ENCODE results near the gene KCNT2.

Gene KCNT2

DNA sequence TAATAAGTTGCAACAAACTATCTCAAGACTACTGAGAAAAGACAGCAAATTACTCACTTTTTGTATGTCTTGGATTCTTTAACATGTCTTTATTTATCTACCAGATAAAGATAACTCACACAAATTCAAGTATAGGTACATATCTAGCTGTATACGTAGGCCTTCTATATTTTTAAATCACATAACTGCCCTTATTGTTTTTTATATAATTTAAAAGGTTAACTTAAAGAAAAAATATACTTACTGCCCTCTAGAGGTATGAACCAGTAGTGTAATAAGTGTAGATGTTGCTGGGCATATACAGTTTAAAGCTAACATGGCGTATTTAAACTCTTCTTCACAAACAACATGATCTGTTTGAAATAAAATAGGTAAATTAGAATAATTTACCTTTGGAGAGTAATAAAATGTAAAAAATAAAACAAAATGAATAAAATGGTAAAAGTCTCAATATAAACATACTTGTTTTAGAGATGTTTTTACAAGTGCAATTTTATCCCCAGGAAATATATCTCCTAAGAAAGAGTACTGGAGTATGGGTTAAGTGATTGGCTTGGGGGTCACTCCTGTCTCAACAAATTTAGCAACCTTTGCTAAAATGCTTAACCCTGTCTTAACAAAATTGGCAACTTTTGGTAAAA is 235.2 kb downstream of the KCNT2 start:
- H4K8ac ChIP-seq (ENCODE audit: low read length), result no peak overlapping the region
- no peaks in the 10 kb centered on the region for H3K27me3 ChIP-seq (ENCODE audit: control insufficient read depth in 1 of 2, insufficient read depth in 1 of 2, low read length in 2 of 2)

DNA sequence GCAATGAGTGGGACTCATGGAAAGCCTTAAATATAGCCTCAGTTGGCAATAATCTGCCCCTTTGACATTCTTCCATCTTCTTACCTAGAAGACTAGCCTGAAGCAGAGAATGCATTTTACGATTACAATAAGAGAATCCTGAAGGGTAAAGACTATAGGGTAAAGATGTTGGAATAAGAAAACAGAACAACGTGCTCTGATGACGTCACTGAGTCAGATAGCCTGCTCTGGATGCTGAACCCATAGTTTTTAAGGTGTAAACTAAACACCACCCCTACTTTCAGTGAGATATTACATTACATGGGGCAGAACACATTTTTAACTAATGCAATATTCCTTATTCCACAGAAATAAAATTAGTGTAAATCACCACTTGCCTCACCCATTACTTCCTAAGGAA is 240.4 kb downstream of the KCNT2 start:
- Histone ChIP-seq H4K91ac (ENCODE audit: low read length) (no peak overlapping the region), H3K9ac (ENCODE audit: low read length) (no peak overlapping the region), H2AK5ac (ENCODE audit: low read length, severe bottlenecking) (no peak overlapping the region), H2BK15ac (ENCODE audit: low read depth, poor library complexity, severe bottlenecking) (no peak overlapping the region), H3K27ac (ENCODE audit: low read length, poor library complexity, severe bottlenecking) (no peak overlapping the region), H2BK5ac (ENCODE audit: low read depth, low read length, poor library complexity, severe bottlenecking) (no peak overlapping the region), H3K4me3 (ENCODE audit: insufficient read depth in 1 of 2, low read depth in 1 of 2, low read length in 2 of 2) (no peak overlapping the region), H3K4ac (ENCODE audit: low read depth in 1 of 2, low read length in 2 of 2) (no peak overlapping the region), H3K9me3 (ENCODE audit: control insufficient read depth, low read length) (no peaks in the 10 kb centered on the region), H3K4me2 (ENCODE audit: low read length, poor library complexity, severe bottlenecking) (no peak overlapping the region), H2AFZ (ENCODE audit: low read depth, low read length) (no peak overlapping the region), H2BK120ac (ENCODE audit: low read depth, low read length) (no peak overlapping the region), H4K8ac (ENCODE audit: low read length) (no peak overlapping the region), H3K27me3 (ENCODE audit: control insufficient read depth in 1 of 2, insufficient read depth in 1 of 2, low read length in 2 of 2) (no peaks in the 10 kb centered on the region), H2BK12ac (ENCODE audit: low read length in 2 of 2) (no peak overlapping the region), H3K36me3 (ENCODE audit: control insufficient read depth in 1 of 2, insufficient read depth in 2 of 2, low read depth in 1 of 2, low read length in 2 of 2) (no peaks in the 10 kb centered on the region), H3K23ac (ENCODE audit: low read length in 2 of 2) (no peak overlapping the region), H3K14ac (ENCODE audit: low read length in 2 of 2) (no peak overlapping the region), H3K79me1 (replicated peaks; ENCODE audit: low read length, poor library complexity, severe bottlenecking) (no peaks in the 10 kb centered on the region), H3K4me1 (ENCODE audit: control insufficient read depth, insufficient read depth, low read depth, low read length) (no peaks in the 10 kb centered on the region), H3K18ac (ENCODE audit: low read depth in 1 of 2, low read length in 2 of 2) (no peak overlapping the region)
- no peak for DNase-seq
- WGBS, result 83% methylated on average over 2 of the region's 3 CpGs

More for the DNA sequence above, 235.2 kb downstream of the KCNT2 start:
- H3K18ac ChIP-seq (ENCODE audit: low read depth in 1 of 2, low read length in 2 of 2), result no peak overlapping the region
- no peaks in the 10 kb centered on the region for H3K79me1 ChIP-seq (replicated peaks; ENCODE audit: low read length, poor library complexity, severe bottlenecking)
- no peak overlapping the region for H3K9ac ChIP-seq (ENCODE audit: low read length)
- no peak overlapping the region for H4K91ac ChIP-seq (ENCODE audit: low read length)
- peak; percentile 54 for DNase-seq
- H3K36me3 ChIP-seq (ENCODE audit: control insufficient read depth in 1 of 2, insufficient read depth in 2 of 2, low read depth in 1 of 2, low read length in 2 of 2), result no peaks in the 10 kb centered on the region
- no peaks in the 10 kb centered on the region for H3K9me3 ChIP-seq (ENCODE audit: control insufficient read depth, low read length)
- H2BK5ac ChIP-seq (ENCODE audit: low read depth, low read length, poor library complexity, severe bottlenecking), result no peak overlapping the region
- H2AFZ ChIP-seq (ENCODE audit: low read depth, low read length), result no peak overlapping the region
- no peak overlapping the region for H2BK15ac ChIP-seq (ENCODE audit: low read depth, poor library complexity, severe bottlenecking)
- H2BK12ac ChIP-seq (ENCODE audit: low read length in 2 of 2), result no peak overlapping the region
- no CpG with 5 or more reads among the region's 2 CpGs for WGBS
- H3K23ac ChIP-seq (ENCODE audit: low read length in 2 of 2), result no peak overlapping the region
- no peak overlapping the region for H2AK5ac ChIP-seq (ENCODE audit: low read length, severe bottlenecking)
- no peaks in the 10 kb centered on the region for H3K4me1 ChIP-seq (ENCODE audit: control insufficient read depth, insufficient read depth, low read depth, low read length)
- H3K27ac ChIP-seq (ENCODE audit: low read length, poor library complexity, severe bottlenecking), result no peak overlapping the region
- H3K4me2 ChIP-seq (ENCODE audit: low read length, poor library complexity, severe bottlenecking), result no peak overlapping the region
- no peak overlapping the region for H3K14ac ChIP-seq (ENCODE audit: low read length in 2 of 2)
- no peak overlapping the region for H2BK120ac ChIP-seq (ENCODE audit: low read depth, low read length)
- no peak overlapping the region for H3K4me3 ChIP-seq (ENCODE audit: insufficient read depth in 1 of 2, low read depth in 1 of 2, low read length in 2 of 2)
- H3K4ac ChIP-seq (ENCODE audit: low read depth in 1 of 2, low read length in 2 of 2), result no peak overlapping the region

DNA sequence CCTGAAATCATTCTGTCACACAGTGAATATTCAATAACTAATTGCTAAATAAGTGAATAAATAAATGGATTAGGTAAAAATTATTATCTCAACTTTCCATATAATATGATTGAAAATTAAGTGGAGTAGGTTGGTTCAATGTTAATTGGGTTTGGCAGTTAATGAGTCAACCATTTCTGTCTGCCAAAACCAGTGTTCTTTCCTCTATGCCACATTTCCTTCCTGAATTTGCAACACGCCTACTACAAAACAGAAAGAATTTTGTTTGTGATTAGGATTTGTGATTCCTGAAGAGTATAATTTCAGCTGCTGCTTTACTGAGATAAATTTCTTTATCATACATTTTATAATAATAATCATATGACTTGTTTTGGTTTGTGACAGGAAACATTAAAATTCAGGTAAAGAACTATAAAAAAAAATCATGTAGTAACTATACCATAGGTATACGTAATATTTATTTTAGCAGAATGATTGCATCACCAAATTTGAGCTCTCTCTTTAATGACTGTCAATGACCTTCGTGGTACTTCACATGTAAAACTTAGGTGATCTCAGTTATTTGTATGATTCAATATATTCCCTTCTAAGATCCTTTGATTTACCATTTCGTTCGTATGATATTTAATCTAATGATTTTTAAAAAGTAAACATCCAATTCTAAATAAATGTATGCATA is 241.3 kb downstream of the KCNT2 start:
- Histone ChIP-seq H3K27ac (ENCODE audit: low read length, poor library complexity, severe bottlenecking) (no peak overlapping the region), H4K8ac (ENCODE audit: low read length) (no peak overlapping the region), H3K4me1 (ENCODE audit: control insufficient read depth, insufficient read depth, low read depth, low read length) (no peaks in the 10 kb centered on the region), H2AK5ac (ENCODE audit: low read length, severe bottlenecking) (no peak overlapping the region), H2BK120ac (ENCODE audit: low read depth, low read length) (no peak overlapping the region), H2BK15ac (ENCODE audit: low read depth, poor library complexity, severe bottlenecking) (no peak overlapping the region), H3K18ac (ENCODE audit: low read depth in 1 of 2, low read length in 2 of 2) (no peak overlapping the region), H3K79me1 (replicated peaks; ENCODE audit: low read length, poor library complexity, severe bottlenecking) (no peaks in the 10 kb centered on the region), H3K4me2 (ENCODE audit: low read length, poor library complexity, severe bottlenecking) (no peak overlapping the region), H2BK5ac (ENCODE audit: low read depth, low read length, poor library complexity, severe bottlenecking) (no peak overlapping the region), H3K27me3 (ENCODE audit: control insufficient read depth in 1 of 2, insufficient read depth in 1 of 2, low read length in 2 of 2) (no peaks in the 10 kb centered on the region), H2AFZ (ENCODE audit: low read depth, low read length) (no peak overlapping the region), H3K36me3 (ENCODE audit: control insufficient read depth in 1 of 2, insufficient read depth in 2 of 2, low read depth in 1 of 2, low read length in 2 of 2) (no peaks in the 10 kb centered on the region), H2BK12ac (ENCODE audit: low read length in 2 of 2) (no peak overlapping the region), H3K23ac (ENCODE audit: low read length in 2 of 2) (no peak overlapping the region), H3K9ac (ENCODE audit: low read length) (no peak overlapping the region), H3K9me3 (ENCODE audit: control insufficient read depth, low read length) (no peaks in the 10 kb centered on the region), H3K14ac (ENCODE audit: low read length in 2 of 2) (no peak overlapping the region), H3K4me3 (ENCODE audit: insufficient read depth in 1 of 2, low read depth in 1 of 2, low read length in 2 of 2) (no peak overlapping the region), H3K4ac (ENCODE audit: low read depth in 1 of 2, low read length in 2 of 2) (no peak overlapping the region), H4K91ac (ENCODE audit: low read length) (no peak overlapping the region)
- no peak for DNase-seq
- WGBS, result no CpG with 5 or more reads among the region's 5 CpGs

DNA sequence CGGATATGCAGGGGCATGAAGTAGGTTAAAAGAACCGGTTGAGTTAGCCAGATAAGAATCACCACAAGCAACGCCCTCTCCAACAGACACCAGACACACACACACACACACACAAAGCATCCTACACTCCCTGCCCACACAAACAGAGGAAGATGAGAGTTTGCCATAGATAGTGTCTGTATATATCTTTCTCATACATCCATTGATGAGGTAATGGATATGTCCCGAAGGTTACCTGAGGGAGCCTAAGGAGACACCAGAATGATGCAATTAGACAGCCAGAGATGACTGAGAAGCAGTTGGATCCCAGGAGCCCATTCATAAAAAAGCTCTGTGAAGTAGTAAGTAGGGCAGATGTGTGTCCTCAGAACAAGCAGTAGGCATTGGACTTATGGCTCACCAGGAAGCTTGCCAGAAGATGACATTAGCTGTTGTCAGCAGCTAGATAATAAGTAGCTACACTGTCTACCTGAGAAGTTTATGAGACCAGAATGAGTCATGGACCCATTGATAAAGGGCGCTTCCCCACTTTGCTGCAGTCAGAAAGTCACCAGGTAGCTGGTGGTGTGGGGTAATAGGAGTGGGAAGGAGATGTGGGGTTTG is 247.0 kb downstream of the KCNT2 start:
- H2BK5ac ChIP-seq (ENCODE audit: low read depth, low read length, poor library complexity, severe bottlenecking), result no peak overlapping the region

More for the DNA sequence above, 247.0 kb downstream of the KCNT2 start:
- no peak overlapping the region for H3K9ac ChIP-seq (ENCODE audit: low read length)
- no peak overlapping the region for H3K4ac ChIP-seq (ENCODE audit: low read depth in 1 of 2, low read length in 2 of 2)
- 98% methylated on average over 3 of the region's 5 CpGs for WGBS
- H4K91ac ChIP-seq (ENCODE audit: low read length), result no peak overlapping the region
- H3K4me3 ChIP-seq (ENCODE audit: insufficient read depth in 1 of 2, low read depth in 1 of 2, low read length in 2 of 2), result no peak overlapping the region
- no peak overlapping the region for H2BK15ac ChIP-seq (ENCODE audit: low read depth, poor library complexity, severe bottlenecking)
- no peak overlapping the region for H3K27ac ChIP-seq (ENCODE audit: low read length, poor library complexity, severe bottlenecking)
- no peak overlapping the region for H3K14ac ChIP-seq (ENCODE audit: low read length in 2 of 2)
- no peak overlapping the region for H2AFZ ChIP-seq (ENCODE audit: low read depth, low read length)
- DNase-seq, result no peak
- H3K9me3 ChIP-seq (ENCODE audit: control insufficient read depth, low read length), result no peaks in the 10 kb centered on the region
- no peaks in the 10 kb centered on the region for H3K4me1 ChIP-seq (ENCODE audit: control insufficient read depth, insufficient read depth, low read depth, low read length)
- no peaks in the 10 kb centered on the region for H3K79me1 ChIP-seq (replicated peaks; ENCODE audit: low read length, poor library complexity, severe bottlenecking)
- no peak overlapping the region for H3K23ac ChIP-seq (ENCODE audit: low read length in 2 of 2)
- H3K36me3 ChIP-seq (ENCODE audit: control insufficient read depth in 1 of 2, insufficient read depth in 2 of 2, low read depth in 1 of 2, low read length in 2 of 2), result no peaks in the 10 kb centered on the region
- H3K18ac ChIP-seq (ENCODE audit: low read depth in 1 of 2, low read length in 2 of 2), result no peak overlapping the region
- no peak overlapping the region for H3K4me2 ChIP-seq (ENCODE audit: low read length, poor library complexity, severe bottlenecking)
- H3K27me3 ChIP-seq (ENCODE audit: control insufficient read depth in 1 of 2, insufficient read depth in 1 of 2, low read length in 2 of 2), result no peaks in the 10 kb centered on the region
- no peak overlapping the region for H2BK120ac ChIP-seq (ENCODE audit: low read depth, low read length)
- no peak overlapping the region for H4K8ac ChIP-seq (ENCODE audit: low read length)
- H2BK12ac ChIP-seq (ENCODE audit: low read length in 2 of 2), result no peak overlapping the region
- H2AK5ac ChIP-seq (ENCODE audit: low read length, severe bottlenecking), result no peak overlapping the region

Data from mesenchymal stem cell (in vitro differentiated cells and primary cell).